ENCODE data around the gene TMEM167B. TPM values are rescaled to one million over a fixed set of nuclear protein-coding genes. Genes with fewer than 3 reads are reported as not detected.

The TMEM167B gene
- total and polyA plus RNA-seq, 2 of the 8 experiments (the other 6 are each of a cell fraction or from before 2014, with no cell fraction given) = 3.6 to 14.8 TPM

DNA sequence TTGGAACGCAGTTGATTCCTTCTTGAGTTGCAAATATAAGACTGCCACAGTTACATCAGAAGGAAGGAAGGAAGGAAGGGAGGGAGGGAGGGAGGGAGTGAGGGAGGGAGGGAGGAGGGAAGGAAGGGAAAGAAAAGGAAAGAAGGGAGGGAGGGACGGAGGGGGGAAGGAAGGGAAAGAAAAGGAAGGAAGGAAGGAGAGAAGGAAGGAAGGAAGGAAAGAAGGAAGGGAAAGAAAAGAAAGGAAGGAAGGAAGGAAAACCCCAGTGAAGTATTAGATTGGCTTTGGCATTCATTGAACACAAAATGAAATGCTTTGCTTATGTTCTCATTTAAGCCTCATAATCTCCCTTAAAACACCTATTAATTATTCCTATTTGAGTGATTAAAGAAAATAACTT lies 42.2 kb upstream of the TMEM167B start:
- CTCF ChIA-PET (ENCODE audit: partially characterized antibody) = interaction anchor here (0.6 to 1.2 kb wide), 2 partner anchors 29 to 168 kb away, joined by 3 to 5 read pairs; no protein-coding TSS in a partner anchor
- 25% methylated on average over 1 of the region's 2 CpGs; no CpG with 5 or more reads in 1 of the 2 experiments for WGBS, 2 experiments (ENCODE audit: extremely low coverage in 1 of 2, insufficient coverage in 1 of 2, insufficient read length in 1 of 2, insufficient replicate concordance in 2 of 2, low coverage in 1 of 2, low lambda C conversion rate in 2 of 2, missing lambda C conversion rate in 1 of 2)
- TF ChIP-seq BACH1 (IDR thresholded peaks at IDR 0.05; ENCODE audit: low read length) (no peak), JUN (IDR thresholded peaks at IDR 0.05; ENCODE audit: low read depth, low read length) (no peak), CHD1 (IDR thresholded peaks at IDR 0.05; ENCODE audit: low read depth, low read length) (no peak), TAF1 (IDR thresholded peaks at IDR 0.05; ENCODE audit: low read depth, low read length) (no peak), CBX5 (IDR thresholded peaks at IDR 0.05; ENCODE audit: low read depth, low read length) (no peak), RNF2 (IDR thresholded peaks at IDR 0.05; ENCODE audit: borderline replicate concordance, low read depth, low read length, missing control alignments, poor library complexity, severe bottlenecking) (no peak), BRCA1 (IDR thresholded peaks at IDR 0.05; ENCODE audit: low read depth, low read length) (no peak), SP2 (IDR thresholded peaks at IDR 0.05; ENCODE audit: low read length) (no peak), ASH2L (IDR thresholded peaks at IDR 0.05; ENCODE audit: low read length) (no peak), YY1 (IDR thresholded peaks at IDR 0.05; ENCODE audit: low read depth, low read length) (no peak), SIN3A (conservative IDR thresholded peaks at IDR 0.05 in 1 of 2, IDR thresholded peaks at IDR 0.05 in 1 of 2; ENCODE audit: low read depth in 1 of 2, low read length in 2 of 2) (no peak), TEAD4 (IDR thresholded peaks at IDR 0.05; ENCODE audit: low read depth, low read length) (no peak), POLR2AphosphoS5 (IDR thresholded peaks at IDR 0.05; ENCODE audit: low read depth, low read length) (no peak)
- TF ChIP-seq, protein P1, sequence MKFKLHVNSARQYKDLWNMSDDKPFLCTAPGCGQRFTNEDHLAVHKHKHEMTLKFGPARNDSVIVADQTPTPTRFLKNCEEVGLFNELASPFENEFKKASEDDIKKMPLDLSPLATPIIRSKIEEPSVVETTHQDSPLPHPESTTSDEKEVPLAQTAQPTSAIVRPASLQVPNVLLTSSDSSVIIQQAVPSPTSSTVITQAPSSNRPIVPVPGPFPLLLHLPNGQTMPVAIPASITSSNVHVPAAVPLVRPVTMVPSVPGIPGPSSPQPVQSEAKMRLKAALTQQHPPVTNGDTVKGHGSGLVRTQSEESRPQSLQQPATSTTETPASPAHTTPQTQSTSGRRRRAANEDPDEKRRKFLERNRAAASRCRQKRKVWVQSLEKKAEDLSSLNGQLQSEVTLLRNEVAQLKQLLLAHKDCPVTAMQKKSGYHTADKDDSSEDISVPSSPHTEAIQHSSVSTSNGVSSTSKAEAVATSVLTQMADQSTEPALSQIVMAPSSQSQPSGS (IDR thresholded peaks at IDR 0.05; ENCODE audit: low read length) = no peak

More for the DNA sequence above, 42.2 kb upstream of the TMEM167B start:
- no peak overlapping the region for H3K4ac ChIP-seq (replicated peaks; ENCODE audit: insufficient read length, low read depth, low read length)
- H2AFZ ChIP-seq (ENCODE audit: low read length) = no peak overlapping the region
- FAIRE-seq (no peak), DNase-seq (ENCODE audit: low read depth in 1 of 2, low spot score in 2 of 2) (no peak)
- H2BK20ac ChIP-seq (ENCODE audit: low read length) = no peak overlapping the region
- H4K8ac ChIP-seq (ENCODE audit: extremely low read depth, insufficient read depth, low read length) = no peak overlapping the region
- H3K4me3 ChIP-seq (ENCODE audit: extremely low read depth in 1 of 4, insufficient read depth in 2 of 4, low read depth in 3 of 4, low read length in 4 of 4) = no peak overlapping the region
- H3K18ac ChIP-seq (ENCODE audit: extremely low read depth, low read length) = no peak overlapping the region
- H2AK5ac ChIP-seq (ENCODE audit: low read depth, low read length) = no peak overlapping the region
- H3K9me3 ChIP-seq (ENCODE audit: insufficient read depth in 2 of 2, low read depth in 1 of 2, low read length in 1 of 2) = peaks cover 0 to 6% of the 10 kb centered on the region in 2 experiments; a peak in 1 of 4 replicates
- no peak overlapping the region for H2BK5ac ChIP-seq (ENCODE audit: low read depth, low read length)
- H2BK12ac ChIP-seq (ENCODE audit: low read depth, low read length) = no peak overlapping the region
- no peak overlapping the region for H3K4me2 ChIP-seq (ENCODE audit: insufficient read depth in 1 of 2, low read depth in 2 of 2, low read length in 2 of 2)
- no peak overlapping the region for H3K56ac ChIP-seq (replicated peaks; ENCODE audit: insufficient read length, low read depth, low read length)
- H3K4me1 ChIP-seq (replicated peaks in 1 of 4; ENCODE audit: control insufficient read depth in 3 of 4, insufficient read depth in 4 of 4, low read length in 3 of 4) = no peaks in the 10 kb centered on the region
- H4K5ac ChIP-seq (ENCODE audit: insufficient read length, low read depth, low read length) = no peak overlapping the region
- no peaks in the 10 kb centered on the region for H3K27me3 ChIP-seq (replicated peaks in 1 of 4; ENCODE audit: control insufficient read depth in 3 of 4, extremely low read depth in 1 of 4, insufficient read depth in 3 of 4, low read length in 3 of 4)
- H3K79me2 ChIP-seq (ENCODE audit: control insufficient read depth in 1 of 2, insufficient read depth in 2 of 2, low read length in 2 of 2) = no peaks in the 10 kb centered on the region
- H2BK15ac ChIP-seq (ENCODE audit: low read length) = no peak overlapping the region
- no peaks in the 10 kb centered on the region for H3K79me1 ChIP-seq (ENCODE audit: low read depth, low read length)
- no peaks in the 10 kb centered on the region for H4K20me1 ChIP-seq (replicated peaks in 1 of 2; ENCODE audit: control insufficient read depth in 1 of 2, insufficient read depth in 2 of 2, low read length in 2 of 2)
- H3K23me2 ChIP-seq (ENCODE audit: low read depth, low read length) = no peaks in the 10 kb centered on the region
- H3K9ac ChIP-seq (replicated peaks in 1 of 4; ENCODE audit: extremely low read depth in 1 of 4, low read depth in 3 of 4, low read length in 3 of 4) = no peak overlapping the region
- no peak overlapping the region for H3K23ac ChIP-seq (ENCODE audit: insufficient read length)
- POLR2A ChIA-PET (ENCODE audit: partially characterized antibody) = interaction anchor here (1.1 to 1.5 kb wide), 2 partner anchors 14 to 74 kb away, joined by 3 to 4 read pairs; no protein-coding TSS in a partner anchor
- H2BK120ac ChIP-seq (replicated peaks; ENCODE audit: low read depth, low read length) = no peak overlapping the region
- H4K91ac ChIP-seq (replicated peaks; ENCODE audit: insufficient read length, low read length) = no peak overlapping the region
- no peak overlapping the region for H3K27ac ChIP-seq (ENCODE audit: low read depth, low read length)
- no peak overlapping the region for H3K14ac ChIP-seq (ENCODE audit: insufficient read length)
- H3K36me3 ChIP-seq (ENCODE audit: control insufficient read depth in 2 of 4, insufficient read depth in 4 of 4, low read length in 3 of 4) = no peaks in the 10 kb centered on the region

Measured in H1 (cell line).